ENCODE measurements around the gene LHX2.

DNA sequence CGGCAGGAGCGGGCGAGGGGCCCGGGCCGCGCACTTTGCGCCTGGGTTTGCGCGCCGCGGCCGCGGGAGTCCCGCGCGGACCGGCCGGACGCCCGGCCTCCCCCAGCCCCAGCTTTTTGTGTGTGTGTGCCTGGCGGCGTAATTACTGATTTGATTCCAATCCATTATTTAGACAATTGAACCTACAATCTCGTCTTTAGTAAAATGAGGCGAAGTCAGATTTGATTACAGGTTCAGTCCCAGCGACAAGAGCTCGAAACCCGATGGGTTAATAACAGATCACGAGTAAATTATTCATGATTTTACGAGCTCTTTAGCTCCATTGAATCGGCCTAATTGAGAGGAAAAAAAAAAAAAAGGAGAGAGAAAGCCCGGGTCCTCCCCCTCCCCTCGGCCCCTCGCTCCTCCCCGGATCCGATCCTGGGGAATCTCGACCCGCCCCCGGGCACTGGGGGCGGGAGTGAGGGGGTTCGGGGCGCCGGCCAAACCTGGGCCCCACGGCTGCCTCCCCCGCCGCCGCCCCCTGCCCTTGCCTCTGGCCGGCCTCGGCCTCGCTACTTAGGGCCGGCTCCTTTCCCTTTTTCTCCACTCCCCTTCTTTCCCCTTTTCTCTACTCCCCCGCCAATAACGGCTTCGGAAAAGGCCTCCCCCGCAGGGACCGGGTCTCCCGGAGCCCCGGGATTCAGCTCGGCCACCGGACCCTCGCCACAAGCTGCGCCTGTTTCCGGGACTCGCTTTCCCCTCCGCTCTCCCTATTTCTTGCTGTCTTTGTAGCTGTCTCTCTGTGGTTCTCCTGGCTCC is 6.6 kb downstream of the LHX2 start:
- TF ChIP-seq, protein P1, sequence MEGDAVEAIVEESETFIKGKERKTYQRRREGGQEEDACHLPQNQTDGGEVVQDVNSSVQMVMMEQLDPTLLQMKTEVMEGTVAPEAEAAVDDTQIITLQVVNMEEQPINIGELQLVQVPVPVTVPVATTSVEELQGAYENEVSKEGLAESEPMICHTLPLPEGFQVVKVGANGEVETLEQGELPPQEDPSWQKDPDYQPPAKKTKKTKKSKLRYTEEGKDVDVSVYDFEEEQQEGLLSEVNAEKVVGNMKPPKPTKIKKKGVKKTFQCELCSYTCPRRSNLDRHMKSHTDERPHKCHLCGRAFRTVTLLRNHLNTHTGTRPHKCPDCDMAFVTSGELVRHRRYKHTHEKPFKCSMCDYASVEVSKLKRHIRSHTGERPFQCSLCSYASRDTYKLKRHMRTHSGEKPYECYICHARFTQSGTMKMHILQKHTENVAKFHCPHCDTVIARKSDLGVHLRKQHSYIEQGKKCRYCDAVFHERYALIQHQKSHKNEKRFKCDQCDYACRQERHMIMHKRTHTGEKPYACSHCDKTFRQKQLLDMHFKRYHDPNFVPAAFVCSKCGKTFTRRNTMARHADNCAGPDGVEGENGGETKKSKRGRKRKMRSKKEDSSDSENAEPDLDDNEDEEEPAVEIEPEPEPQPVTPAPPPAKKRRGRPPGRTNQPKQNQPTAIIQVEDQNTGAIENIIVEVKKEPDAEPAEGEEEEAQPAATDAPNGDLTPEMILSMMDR (IDR thresholded peaks at IDR 0.05) = no peak
- no peak for TF ChIP-seq POLR2A (IDR thresholded peaks at IDR 0.05)

Measured in esophagus squamous epithelium (tissue), 4 donors.